ENCODE data around the gene GABRA4.

GRCh38 chr4:47031751-47032404, 38.5 kb upstream of the GABRA4 start:
- TF ChIP-seq EZH2 (IDR thresholded peaks at IDR 0.05; ENCODE audit: borderline replicate concordance, insufficient read depth, low read depth, low read length, poor library complexity, severe bottlenecking) (no peak), CTCF (IDR thresholded peaks at IDR 0.05) (no peak)
